Measurements from ENCODE around the gene UGT1A8. TPM values are rescaled to one million over a fixed set of nuclear protein-coding genes. Genes with fewer than 3 reads are reported as not detected.

UGT1A8 gene
- total RNA-seq, 1 experiment from 2014 or later: not detected

DNA sequence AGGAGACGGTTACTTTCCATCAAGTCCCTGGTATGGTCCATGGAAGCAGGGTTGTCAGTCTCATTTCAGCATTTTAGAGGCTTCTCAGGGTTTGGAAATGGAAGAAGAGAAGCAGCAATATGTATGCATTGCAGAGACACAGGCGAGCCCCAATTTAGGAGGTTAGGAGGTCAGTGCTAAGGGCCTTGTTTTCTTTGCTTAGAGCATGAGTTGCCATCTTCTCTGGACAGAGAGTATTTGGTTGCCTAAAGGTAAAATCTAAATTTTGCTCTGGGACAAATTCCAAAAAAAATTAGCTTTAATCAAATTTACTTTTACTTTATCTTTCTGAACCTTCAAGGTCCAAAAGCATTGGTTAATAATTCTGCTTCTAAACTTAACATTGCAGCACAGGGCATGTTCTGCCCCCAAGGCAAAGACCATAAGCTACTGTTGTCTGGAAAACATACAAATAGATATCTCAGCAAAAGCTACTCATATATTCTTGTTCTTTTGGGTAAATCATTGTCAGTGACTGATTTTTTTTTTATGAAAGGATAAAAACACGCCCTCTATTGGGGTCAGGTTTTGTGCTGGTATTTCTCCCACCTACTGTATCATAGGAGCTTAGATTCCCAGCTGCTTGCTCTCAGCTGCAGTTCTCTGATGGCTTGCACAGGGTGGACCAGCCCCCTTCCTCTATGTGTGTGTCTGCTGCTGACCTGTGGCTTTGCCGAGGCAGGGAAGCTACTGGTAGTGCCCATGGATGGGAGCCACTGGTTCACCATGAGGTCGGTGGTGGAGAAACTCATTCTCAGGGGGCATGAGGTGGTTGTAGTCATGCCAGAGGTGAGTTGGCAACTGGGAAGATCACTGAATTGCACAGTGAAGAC is 54.1 kb downstream of the UGT1A8 start, which contains the start of gene UGT1A9:
Gene UGT1A9, plus strand, starts transcription at position 609 of the 872 bp plus-strand sequence. Its CDS starts 37 bp downstream, at position 646.
- no peak within 1 kb of the TSS for H3K4me2 ChIP-seq (ENCODE audit: low read length)
- no peaks in the 10 kb centered on the region for H4K20me1 ChIP-seq (ENCODE audit: insufficient read depth)
- DNase-seq (ENCODE audit: low read depth, low spot score): no peak
- H3K27me3 ChIP-seq (ENCODE audit: insufficient read depth, low read length): no peaks in the 10 kb centered on the region
- CTCF ChIA-PET: no interaction called here
- POLR2A ChIA-PET: no interaction called here
- no peaks in the 10 kb centered on the region for H3K36me3 ChIP-seq (ENCODE audit: control insufficient read depth in 1 of 2, insufficient read depth in 2 of 2, low read length in 2 of 2)
- H2AFZ ChIP-seq (ENCODE audit: low read depth, low read length, poor library complexity, severe bottlenecking): no peak within 1 kb of the TSS
- H3K9me3 ChIP-seq (ENCODE audit: control insufficient read depth in 1 of 2, insufficient read depth in 1 of 2, low read depth in 1 of 2, low read length in 2 of 2): no peaks in the 10 kb centered on the region
- H3K4me3 ChIP-seq (replicated peaks in 1 of 2; ENCODE audit: low read depth in 1 of 2, low read length in 2 of 2): no peak within 1 kb of the TSS
- H3K9ac ChIP-seq (ENCODE audit: low read length): no peak within 1 kb of the TSS
- BruUV-seq (replicated peaks): no TSS peak
- no peaks in the 10 kb centered on the region for H3K4me1 ChIP-seq (ENCODE audit: control insufficient read depth in 1 of 2, insufficient read depth in 2 of 2, low read length in 2 of 2)
- H3K9me2 ChIP-seq (ENCODE audit: insufficient read depth): no peaks in the 10 kb centered on the region
- no peak for ATAC-seq
- H3K27ac ChIP-seq (ENCODE audit: low read depth, low read length): no peak within 1 kb of the TSS
- intact Hi-C loops (cut with micrococcal nuclease): no loop called here
- no peaks in the 10 kb centered on the region for H3K79me2 ChIP-seq (ENCODE audit: insufficient read depth, low read length)
- RAD21 ChIA-PET (ENCODE audit: low non-redundant PET in 1 of 2, low total read pairs in 2 of 2, uncharacterized antibody in 2 of 2, unreplicated experiment in 2 of 2): no interaction called here
- no peak for TF ChIP-seq TCF7L2 (IDR thresholded peaks at IDR 0.05; ENCODE audit: borderline replicate concordance, extremely low read depth, insufficient read depth, insufficient read length)
- no peak for TF ChIP-seq ZFX (IDR thresholded peaks at IDR 0.05)
- TF ChIP-seq EZH2 (IDR thresholded peaks at IDR 0.05): no peak
- no peak for TF ChIP-seq EGR1 (IDR thresholded peaks at IDR 0.05; ENCODE audit: low read depth)
- no peak for TF ChIP-seq SRF (IDR thresholded peaks at IDR 0.05; ENCODE audit: low read depth)
- TF ChIP-seq, protein P1, sequence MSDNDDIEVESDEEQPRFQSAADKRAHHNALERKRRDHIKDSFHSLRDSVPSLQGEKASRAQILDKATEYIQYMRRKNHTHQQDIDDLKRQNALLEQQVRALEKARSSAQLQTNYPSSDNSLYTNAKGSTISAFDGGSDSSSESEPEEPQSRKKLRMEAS (IDR thresholded peaks at IDR 0.05): no peak
- TF ChIP-seq ZNF274 (IDR thresholded peaks at IDR 0.05; ENCODE audit: low read depth, low read length): no peak
- TF ChIP-seq, protein P2, sequence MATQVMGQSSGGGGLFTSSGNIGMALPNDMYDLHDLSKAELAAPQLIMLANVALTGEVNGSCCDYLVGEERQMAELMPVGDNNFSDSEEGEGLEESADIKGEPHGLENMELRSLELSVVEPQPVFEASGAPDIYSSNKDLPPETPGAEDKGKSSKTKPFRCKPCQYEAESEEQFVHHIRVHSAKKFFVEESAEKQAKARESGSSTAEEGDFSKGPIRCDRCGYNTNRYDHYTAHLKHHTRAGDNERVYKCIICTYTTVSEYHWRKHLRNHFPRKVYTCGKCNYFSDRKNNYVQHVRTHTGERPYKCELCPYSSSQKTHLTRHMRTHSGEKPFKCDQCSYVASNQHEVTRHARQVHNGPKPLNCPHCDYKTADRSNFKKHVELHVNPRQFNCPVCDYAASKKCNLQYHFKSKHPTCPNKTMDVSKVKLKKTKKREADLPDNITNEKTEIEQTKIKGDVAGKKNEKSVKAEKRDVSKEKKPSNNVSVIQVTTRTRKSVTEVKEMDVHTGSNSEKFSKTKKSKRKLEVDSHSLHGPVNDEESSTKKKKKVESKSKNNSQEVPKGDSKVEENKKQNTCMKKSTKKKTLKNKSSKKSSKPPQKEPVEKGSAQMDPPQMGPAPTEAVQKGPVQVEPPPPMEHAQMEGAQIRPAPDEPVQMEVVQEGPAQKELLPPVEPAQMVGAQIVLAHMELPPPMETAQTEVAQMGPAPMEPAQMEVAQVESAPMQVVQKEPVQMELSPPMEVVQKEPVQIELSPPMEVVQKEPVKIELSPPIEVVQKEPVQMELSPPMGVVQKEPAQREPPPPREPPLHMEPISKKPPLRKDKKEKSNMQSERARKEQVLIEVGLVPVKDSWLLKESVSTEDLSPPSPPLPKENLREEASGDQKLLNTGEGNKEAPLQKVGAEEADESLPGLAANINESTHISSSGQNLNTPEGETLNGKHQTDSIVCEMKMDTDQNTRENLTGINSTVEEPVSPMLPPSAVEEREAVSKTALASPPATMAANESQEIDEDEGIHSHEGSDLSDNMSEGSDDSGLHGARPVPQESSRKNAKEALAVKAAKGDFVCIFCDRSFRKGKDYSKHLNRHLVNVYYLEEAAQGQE (IDR thresholded peaks at IDR 0.05; ENCODE audit: low read depth): no peak
- no peak for TF ChIP-seq EZH2phosphoT487 (IDR thresholded peaks at IDR 0.05; ENCODE audit: borderline replicate concordance)
- TF ChIP-seq, protein P3, sequence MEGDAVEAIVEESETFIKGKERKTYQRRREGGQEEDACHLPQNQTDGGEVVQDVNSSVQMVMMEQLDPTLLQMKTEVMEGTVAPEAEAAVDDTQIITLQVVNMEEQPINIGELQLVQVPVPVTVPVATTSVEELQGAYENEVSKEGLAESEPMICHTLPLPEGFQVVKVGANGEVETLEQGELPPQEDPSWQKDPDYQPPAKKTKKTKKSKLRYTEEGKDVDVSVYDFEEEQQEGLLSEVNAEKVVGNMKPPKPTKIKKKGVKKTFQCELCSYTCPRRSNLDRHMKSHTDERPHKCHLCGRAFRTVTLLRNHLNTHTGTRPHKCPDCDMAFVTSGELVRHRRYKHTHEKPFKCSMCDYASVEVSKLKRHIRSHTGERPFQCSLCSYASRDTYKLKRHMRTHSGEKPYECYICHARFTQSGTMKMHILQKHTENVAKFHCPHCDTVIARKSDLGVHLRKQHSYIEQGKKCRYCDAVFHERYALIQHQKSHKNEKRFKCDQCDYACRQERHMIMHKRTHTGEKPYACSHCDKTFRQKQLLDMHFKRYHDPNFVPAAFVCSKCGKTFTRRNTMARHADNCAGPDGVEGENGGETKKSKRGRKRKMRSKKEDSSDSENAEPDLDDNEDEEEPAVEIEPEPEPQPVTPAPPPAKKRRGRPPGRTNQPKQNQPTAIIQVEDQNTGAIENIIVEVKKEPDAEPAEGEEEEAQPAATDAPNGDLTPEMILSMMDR (IDR thresholded peaks at IDR 0.05 in 2 of 3, conservative IDR thresholded peaks at IDR 0.05 in 1 of 3; ENCODE audit: borderline replicate concordance in 1 of 3, insufficient read depth in 1 of 3, low read depth in 2 of 3, low read length in 2 of 3): no peak
- TF ChIP-seq CEBPB (IDR thresholded peaks at IDR 0.05; ENCODE audit: low read depth): no peak
- TF ChIP-seq, protein P4, sequence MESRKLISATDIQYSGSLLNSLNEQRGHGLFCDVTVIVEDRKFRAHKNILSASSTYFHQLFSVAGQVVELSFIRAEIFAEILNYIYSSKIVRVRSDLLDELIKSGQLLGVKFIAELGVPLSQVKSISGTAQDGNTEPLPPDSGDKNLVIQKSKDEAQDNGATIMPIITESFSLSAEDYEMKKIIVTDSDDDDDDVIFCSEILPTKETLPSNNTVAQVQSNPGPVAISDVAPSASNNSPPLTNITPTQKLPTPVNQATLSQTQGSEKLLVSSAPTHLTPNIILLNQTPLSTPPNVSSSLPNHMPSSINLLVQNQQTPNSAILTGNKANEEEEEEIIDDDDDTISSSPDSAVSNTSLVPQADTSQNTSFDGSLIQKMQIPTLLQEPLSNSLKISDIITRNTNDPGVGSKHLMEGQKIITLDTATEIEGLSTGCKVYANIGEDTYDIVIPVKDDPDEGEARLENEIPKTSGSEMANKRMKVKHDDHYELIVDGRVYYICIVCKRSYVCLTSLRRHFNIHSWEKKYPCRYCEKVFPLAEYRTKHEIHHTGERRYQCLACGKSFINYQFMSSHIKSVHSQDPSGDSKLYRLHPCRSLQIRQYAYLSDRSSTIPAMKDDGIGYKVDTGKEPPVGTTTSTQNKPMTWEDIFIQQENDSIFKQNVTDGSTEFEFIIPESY (IDR thresholded peaks at IDR 0.05; ENCODE audit: extremely low read depth, insufficient replicate concordance, low read length): no peak
- TF ChIP-seq, protein P5, sequence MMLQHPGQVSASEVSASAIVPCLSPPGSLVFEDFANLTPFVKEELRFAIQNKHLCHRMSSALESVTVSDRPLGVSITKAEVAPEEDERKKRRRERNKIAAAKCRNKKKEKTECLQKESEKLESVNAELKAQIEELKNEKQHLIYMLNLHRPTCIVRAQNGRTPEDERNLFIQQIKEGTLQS (IDR thresholded peaks at IDR 0.05): no peak
- TF ChIP-seq POLR2AphosphoS5 (IDR thresholded peaks at IDR 0.05; ENCODE audit: low read depth, low read length): no peak
- no peak for TF ChIP-seq YY1 (IDR thresholded peaks at IDR 0.05; ENCODE audit: extremely low read depth, insufficient replicate concordance, low read depth, low read length)
